Measurements from ENCODE around the gene NR1H2. TPM values are rescaled to one million over a fixed set of nuclear protein-coding genes. Genes with fewer than 3 reads are reported as not detected.
A peak's percentile ranks its signal among the peaks of the same experiment; 100 is the strongest.

The NR1H2 gene
- total RNA-seq, 4 donors from 2014 or later: 80.2 to 125 (median 93.7) TPM

DNA sequence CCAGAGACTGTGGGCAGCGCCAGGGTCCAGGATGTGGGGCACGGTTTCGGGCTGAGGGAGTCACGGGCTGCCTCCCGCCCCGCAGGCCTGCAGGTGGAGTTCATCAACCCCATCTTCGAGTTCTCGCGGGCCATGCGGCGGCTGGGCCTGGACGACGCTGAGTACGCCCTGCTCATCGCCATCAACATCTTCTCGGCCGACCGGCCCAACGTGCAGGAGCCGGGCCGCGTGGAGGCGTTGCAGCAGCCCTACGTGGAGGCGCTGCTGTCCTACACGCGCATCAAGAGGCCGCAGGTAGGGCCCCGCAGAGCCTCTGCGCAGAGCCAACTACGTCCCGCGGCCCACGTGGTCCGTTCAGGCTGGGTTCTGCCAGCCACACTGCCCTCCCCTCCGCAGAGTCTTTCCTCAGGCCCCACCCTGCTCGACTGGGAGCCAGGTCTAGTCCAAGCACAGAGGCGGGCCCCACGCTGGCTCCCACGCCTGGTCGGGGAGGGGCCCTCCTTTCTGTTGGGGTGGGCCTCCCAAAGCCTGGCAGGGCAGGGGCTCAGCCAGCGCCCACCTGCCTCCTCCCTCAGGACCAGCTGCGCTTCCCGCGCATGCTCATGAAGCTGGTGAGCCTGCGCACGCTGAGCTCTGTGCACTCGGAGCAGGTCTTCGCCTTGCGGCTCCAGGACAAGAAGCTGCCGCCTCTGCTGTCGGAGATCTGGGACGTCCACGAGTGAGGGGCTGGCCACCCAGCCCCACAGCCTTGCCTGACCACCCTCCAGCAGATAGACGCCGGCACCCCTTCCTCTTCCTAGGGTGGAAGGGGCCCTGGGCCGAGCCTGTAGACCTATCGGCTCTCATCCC lies 5.8 kb downstream of the NR1H2 start:
- Histone ChIP-seq H3K36me3 (peaks cover 0 to 70% (median 24%) of the 10 kb centered on the region in 3 donors), H3K4me1 (peaks cover 0 to 69% (median 29%) of the 10 kb centered on the region in 4 donors), H3K9me3 (no peaks in the 10 kb centered on the region), H3K27me3 (no peaks in the 10 kb centered on the region), H3K27ac (peak overlapping the region in 1 of 4 donors; percentile 70), H3K4me3 (no peak overlapping the region)
- TF ChIP-seq, protein P1, sequence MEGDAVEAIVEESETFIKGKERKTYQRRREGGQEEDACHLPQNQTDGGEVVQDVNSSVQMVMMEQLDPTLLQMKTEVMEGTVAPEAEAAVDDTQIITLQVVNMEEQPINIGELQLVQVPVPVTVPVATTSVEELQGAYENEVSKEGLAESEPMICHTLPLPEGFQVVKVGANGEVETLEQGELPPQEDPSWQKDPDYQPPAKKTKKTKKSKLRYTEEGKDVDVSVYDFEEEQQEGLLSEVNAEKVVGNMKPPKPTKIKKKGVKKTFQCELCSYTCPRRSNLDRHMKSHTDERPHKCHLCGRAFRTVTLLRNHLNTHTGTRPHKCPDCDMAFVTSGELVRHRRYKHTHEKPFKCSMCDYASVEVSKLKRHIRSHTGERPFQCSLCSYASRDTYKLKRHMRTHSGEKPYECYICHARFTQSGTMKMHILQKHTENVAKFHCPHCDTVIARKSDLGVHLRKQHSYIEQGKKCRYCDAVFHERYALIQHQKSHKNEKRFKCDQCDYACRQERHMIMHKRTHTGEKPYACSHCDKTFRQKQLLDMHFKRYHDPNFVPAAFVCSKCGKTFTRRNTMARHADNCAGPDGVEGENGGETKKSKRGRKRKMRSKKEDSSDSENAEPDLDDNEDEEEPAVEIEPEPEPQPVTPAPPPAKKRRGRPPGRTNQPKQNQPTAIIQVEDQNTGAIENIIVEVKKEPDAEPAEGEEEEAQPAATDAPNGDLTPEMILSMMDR (IDR thresholded peaks at IDR 0.05): no peak
- TF ChIP-seq POLR2A (IDR thresholded peaks at IDR 0.05) (no peak), EP300 (IDR thresholded peaks at IDR 0.05) (no peak)
- 90 to 92% methylated on average over 33 to 57 of the region's 58 CpGs for WGBS, 2 donors
- no peak for DNase-seq (ENCODE audit: low spot score in 2 of 2)

DNA sequence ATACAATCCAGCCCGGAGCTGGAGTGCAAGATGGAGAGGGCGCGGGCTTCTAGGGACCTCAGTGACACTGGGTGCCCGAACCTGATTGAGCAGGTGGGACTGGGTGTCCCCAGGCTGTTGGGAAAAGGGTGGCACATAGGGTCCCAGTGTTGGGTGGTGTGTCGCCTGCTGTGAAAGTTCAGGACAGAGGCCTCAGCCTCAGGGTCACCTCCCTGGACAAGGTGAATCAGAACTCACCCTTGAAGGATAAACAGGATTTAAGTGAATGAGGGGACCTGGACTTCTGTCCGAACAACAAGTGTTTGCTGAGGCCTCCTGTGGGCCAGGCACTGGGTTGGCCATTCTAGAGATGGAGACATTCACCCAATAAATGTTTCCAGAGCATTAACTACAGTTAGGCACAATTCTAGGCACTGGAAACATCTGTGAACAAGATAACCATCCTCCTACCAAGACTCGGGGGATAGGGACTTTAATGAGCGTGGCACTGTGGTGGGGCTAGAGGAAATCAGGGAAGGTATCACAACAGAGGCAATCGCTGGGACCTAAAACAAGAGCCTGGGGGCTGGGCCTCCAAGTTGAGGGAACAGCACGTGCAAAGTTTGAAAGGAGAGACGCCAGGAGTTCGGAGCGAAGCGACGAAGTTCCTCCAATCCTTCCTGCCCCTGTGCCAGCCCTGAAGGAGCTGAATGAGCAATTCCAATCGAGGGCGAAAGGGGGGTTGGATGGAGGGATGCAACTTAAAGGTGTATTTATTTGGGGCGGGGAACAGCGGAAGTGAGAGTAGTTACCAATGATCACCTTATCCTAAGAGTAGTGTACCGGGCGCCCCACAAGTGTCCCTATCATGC lies 7.0 kb downstream of the NR1H2 start:
- DNase-seq (ENCODE audit: low spot score in 2 of 2): peak in 1 of 2 donors; percentile 11
- no peaks in the 10 kb centered on the region for H3K27me3 ChIP-seq
- H3K36me3 ChIP-seq: peaks cover 0 to 69% (median 17%) of the 10 kb centered on the region in 3 donors
- peaks cover 0 to 58% (median 29%) of the 10 kb centered on the region in 4 donors for H3K4me1 ChIP-seq
- 54 to 62% methylated on average over 21 of the region's 21 CpGs for WGBS, 2 donors
- peak overlapping the region; percentile 82 to 92 (median 86) for H3K27ac ChIP-seq
- TF ChIP-seq EP300 (IDR thresholded peaks at IDR 0.05): no peak
- no peak for TF ChIP-seq POLR2A (IDR thresholded peaks at IDR 0.05)
- TF ChIP-seq, protein P1 (IDR thresholded peaks at IDR 0.05): no peak
- no peaks in the 10 kb centered on the region for H3K9me3 ChIP-seq
- peak overlapping the region; percentile 58 to 69 (median 66) for H3K4me3 ChIP-seq

DNA sequence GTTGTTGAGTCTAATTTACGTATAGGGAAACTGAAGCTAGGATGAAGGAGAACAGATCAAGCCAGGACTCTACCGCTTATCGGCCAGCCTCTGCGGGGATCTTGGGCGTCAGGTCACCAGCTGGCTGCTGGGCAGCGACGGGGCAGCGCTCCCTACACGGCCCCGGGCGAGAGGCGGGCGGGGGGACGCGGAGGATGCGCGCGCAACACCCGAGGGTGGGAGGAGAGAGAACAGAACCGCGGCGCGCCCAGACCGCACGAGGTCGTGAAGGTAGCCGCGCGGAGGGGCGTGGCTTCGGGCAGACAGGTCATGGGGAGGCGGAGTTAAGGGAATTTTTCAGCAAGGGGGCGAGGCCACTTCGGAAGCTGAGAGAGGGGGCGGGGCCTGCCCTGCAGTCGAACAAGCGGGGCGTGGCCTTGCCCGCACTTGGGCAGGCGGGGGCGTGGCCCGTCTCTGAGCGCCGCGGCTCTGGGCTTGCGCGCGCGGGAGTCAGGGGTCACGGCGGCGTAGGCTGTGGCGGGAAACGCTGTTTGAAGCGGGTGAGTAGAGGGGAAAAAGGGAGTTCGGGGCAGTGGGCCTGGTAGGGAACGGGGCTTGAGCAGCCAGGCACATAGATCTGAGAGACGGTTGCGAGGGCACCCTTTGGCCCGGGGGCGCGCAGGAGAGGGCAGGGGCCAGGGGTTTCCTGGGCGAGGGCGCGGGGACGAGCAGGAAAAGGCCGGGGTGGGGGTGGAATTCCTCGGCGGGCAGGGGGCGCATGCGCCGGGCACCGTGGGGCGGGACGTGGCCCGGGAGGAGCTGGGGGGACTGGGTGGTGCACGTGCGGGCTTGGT lies 7.8 kb downstream of the NR1H2 start, which contains the start of gene POLD1:
Gene POLD1 (plus strand): TSS at position 496 of the 833 bp plus-strand sequence. CDS start 14,505 bp downstream, outside the sequence.
- no peaks in the 10 kb centered on the region for H3K27me3 ChIP-seq
- no peaks in the 10 kb centered on the region for H3K9me3 ChIP-seq
- TF ChIP-seq POLR2A (IDR thresholded peaks at IDR 0.05) (peak in 1 of 2 donors; percentile 40), EP300 (IDR thresholded peaks at IDR 0.05) (peak; percentile 76 to 89)
- TF ChIP-seq, protein P1 (IDR thresholded peaks at IDR 0.05): peak in 2 of 5 experiments; percentile 13 to 25
- H3K4me3 ChIP-seq: peak within 1 kb of the TSS; percentile 58 to 69 (median 66)
- peak within 1 kb of the TSS; percentile 82 to 92 (median 86) for H3K27ac ChIP-seq
- peaks cover 0 to 50% (median 27%) of the 10 kb centered on the region in 4 donors for H3K4me1 ChIP-seq
- 1 to 2% methylated on average over 51 to 62 of the region's 78 CpGs for WGBS, 2 donors
- peaks cover 0 to 60% (median 9%) of the 10 kb centered on the region in 3 donors for H3K36me3 ChIP-seq
- DNase-seq (ENCODE audit: low spot score in 2 of 2): peak; percentile 96 to 98

- H3K27ac ChIP-seq: peak overlapping the region; percentile 82 to 92 (median 86)
- 6 to 11% methylated on average over 25 to 26 of the region's 26 CpGs for WGBS, 2 donors
- H3K27me3 ChIP-seq: no peaks in the 10 kb centered on the region
- TF ChIP-seq EP300 (IDR thresholded peaks at IDR 0.05): no peak
- TF ChIP-seq POLR2A (IDR thresholded peaks at IDR 0.05): no peak
- TF ChIP-seq, protein P1 (IDR thresholded peaks at IDR 0.05): no peak
- no peak for DNase-seq (ENCODE audit: low spot score in 2 of 2)
- H3K9me3 ChIP-seq: no peaks in the 10 kb centered on the region
- peak overlapping the region; percentile 58 to 69 (median 66) for H3K4me3 ChIP-seq
- H3K4me1 ChIP-seq: peaks cover 0 to 41% (median 21%) of the 10 kb centered on the region in 4 donors
- H3K36me3 ChIP-seq: peaks cover 0 to 52% (median under 1%) of the 10 kb centered on the region in 3 donors
These were observed 8.7 kb downstream of the NR1H2 start for GRCh38 chr19:50384685-50385535.

All from tibial nerve (tissue), 4 donors.